ENCODE measurements around the gene C1orf174.
A peak's percentile ranks its signal among the peaks of the same experiment; 100 is the strongest.

Gene C1orf174

GRCh38 chr1:3892748-3893147 lies 7.3 kb downstream of the C1orf174 start:
- DNase-seq: no peak

GRCh38 chr1:3891329-3891865 lies 8.7 kb downstream of the C1orf174 start:
- no peak for DNase-seq

GRCh38 chr1:3890389-3891328 lies 9.4 kb downstream of the C1orf174 start:
- DNase-seq: no peak

- no peak for DNase-seq
These were observed 10.1 kb downstream of the C1orf174 start for GRCh38 chr1:3889936-3890335.

- no peak for DNase-seq
These were observed 11.8 kb downstream of the C1orf174 start for GRCh38 chr1:3888301-3888700.

- no peak for DNase-seq
These were observed 13.4 kb downstream of the C1orf174 start for GRCh38 chr1:3886691-3887090.

GRCh38 chr1:3886106-3886670 lies 13.9 kb downstream of the C1orf174 start:
- no peak for DNase-seq

- DNase-seq: no peak
These were observed 14.5 kb downstream of the C1orf174 start for GRCh38 chr1:3885611-3886010.

GRCh38 chr1:3884966-3885365 lies 15.1 kb downstream of the C1orf174 start:
- no peak for DNase-seq

- DNase-seq: no peak
These were observed 16.7 kb downstream of the C1orf174 start for GRCh38 chr1:3883194-3883925.

GRCh38 chr1:3881193-3881480 lies 18.9 kb downstream of the C1orf174 start:
- no peak for DNase-seq

- DNase-seq: no peak
These were observed 19.5 kb downstream of the C1orf174 start for GRCh38 chr1:3880429-3881192.

GRCh38 chr1:3879787-3880428 lies 20.2 kb downstream of the C1orf174 start:
- DNase-seq: no peak

- DNase-seq: no peak
These were observed 21.0 kb downstream of the C1orf174 start for GRCh38 chr1:3879099-3879498.

GRCh38 chr1:3876716-3877115 lies 23.4 kb downstream of the C1orf174 start:
- no peak for DNase-seq

- no peak for DNase-seq
These were observed 25.3 kb downstream of the C1orf174 start for GRCh38 chr1:3874736-3875135.

- no peak for DNase-seq
These were observed 27.5 kb downstream of the C1orf174 start for GRCh38 chr1:3872546-3872945.

GRCh38 chr1:3871451-3871805 lies 28.6 kb downstream of the C1orf174 start:
- no peak for DNase-seq

GRCh38 chr1:3869751-3870301 lies 30.2 kb downstream of the C1orf174 start:
- DNase-seq: peak; percentile 29

- no peak for DNase-seq
These were observed 31.5 kb downstream of the C1orf174 start for GRCh38 chr1:3868464-3869006.

- no peak for DNase-seq
These were observed 34.4 kb downstream of the C1orf174 start for GRCh38 chr1:3865606-3866160.
